Common myeloid progenitor, CD34-positive (primary cell): ENCODE data around the gene ISCU.

Experiments
- CTCF ChIA-PET: fragments of 350-600 bp; sonication (Branson Sonifier 250); formaldehyde crosslinking; loops from one replicate; lab custom pipeline; 2021; ENCODE audit warnings: antibody characterized with exemption; lab: Charles Lee
- POLR2A ChIA-PET: fragments of 350-600 bp; sonication (Branson Sonifier 250); formaldehyde crosslinking; loops from one replicate; lab custom pipeline; 2021; ENCODE audit warnings: antibody characterized with exemption; lab: Charles Lee
- DNase-seq, 3 donors: peaks; one replicate each; pipeline versions ENCODE4 v3.0.0 to v3.0.0-alpha.2; 2013
- H3K27ac ChIP-seq, 2 experiments: 1 replicate in 1 of 2; 2 replicates in 1 of 2; pipeline ENCODE4 v1.7.0; 2013; ENCODE audit warnings: inconsistent platforms in 2 of 2, low read length in 2 of 2, mild to moderate bottlenecking in 2 of 2, low read depth in 1 of 2, moderate library complexity in 1 of 2; ENCODE audit not compliant: severe bottlenecking in 2 of 2, insufficient read depth in 1 of 2, poor library complexity in 1 of 2
- H3K27me3 ChIP-seq, 5 experiments: replicated peaks in 2 of 5; 1 replicate in 3 of 5; 2 replicates in 2 of 5; pipeline versions ENCODE4 v1.6.1 to v1.7.0; 2013; ENCODE audit warnings: low read length in 4 of 5, mild to moderate bottlenecking in 2 of 5, moderate library complexity in 2 of 5, inconsistent platforms in 1 of 5; ENCODE audit not compliant: insufficient read depth in 5 of 5, control insufficient read depth in 4 of 5
- H3K36me3 ChIP-seq, 4 experiments: 1 replicate in 2 of 4; 2 replicates in 2 of 4; pipeline versions ENCODE4 v1.6.1 to v1.7.0; 2013; ENCODE audit warnings: low read length in 3 of 4, control low read depth in 1 of 4, mild to moderate bottlenecking in 1 of 4; ENCODE audit not compliant: control insufficient read depth in 4 of 4, insufficient read depth in 4 of 4
- H3K4me1 ChIP-seq, 4 experiments: 1 replicate in 3 of 4; 2 replicates in 1 of 4; pipeline versions ENCODE4 v1.6.1 to v1.7.1; 2013; ENCODE audit warnings: low read length in 3 of 4, mild to moderate bottlenecking in 3 of 4, control low read depth in 1 of 4, inconsistent platforms in 1 of 4, moderate library complexity in 1 of 4; ENCODE audit not compliant: control insufficient read depth in 4 of 4, insufficient read depth in 4 of 4; ENCODE audit errors: control extremely low read depth in 1 of 4
- H3K4me3 ChIP-seq, 7 experiments: 1 replicate in 4 of 7; 2 replicates in 3 of 7; pipeline versions ENCODE4 v1.5.1 to v1.7.0; 2013; ENCODE audit warnings: mild to moderate bottlenecking in 7 of 7, low read length in 6 of 7, moderate library complexity in 6 of 7, inconsistent platforms in 2 of 7, low read depth in 2 of 7, control low read depth in 1 of 7; ENCODE audit not compliant: insufficient read depth in 4 of 7, control insufficient read depth in 1 of 7; ENCODE audit errors: extremely low read depth in 1 of 7
- H3K9me3 ChIP-seq, 5 experiments: 1 replicate in 4 of 5; 2 replicates in 1 of 5; pipeline versions ENCODE4 v1.6.1 to v1.7.1; 2013; ENCODE audit warnings: low read length in 4 of 5, mild to moderate bottlenecking in 2 of 5, inconsistent platforms in 1 of 5, low read depth in 1 of 5, moderate library complexity in 1 of 5; ENCODE audit not compliant: control insufficient read depth in 4 of 5, insufficient read depth in 2 of 5; ENCODE audit errors: control extremely low read depth in 1 of 5
- WGBS: methylation state at CpG from one replicate; pipeline ENCODE4 v1.1.5; 2013; ENCODE audit not compliant: insufficient coverage; 5-methylcytosine and 5-hydroxymethylcytosine counted together

Gene ISCU

DNA sequence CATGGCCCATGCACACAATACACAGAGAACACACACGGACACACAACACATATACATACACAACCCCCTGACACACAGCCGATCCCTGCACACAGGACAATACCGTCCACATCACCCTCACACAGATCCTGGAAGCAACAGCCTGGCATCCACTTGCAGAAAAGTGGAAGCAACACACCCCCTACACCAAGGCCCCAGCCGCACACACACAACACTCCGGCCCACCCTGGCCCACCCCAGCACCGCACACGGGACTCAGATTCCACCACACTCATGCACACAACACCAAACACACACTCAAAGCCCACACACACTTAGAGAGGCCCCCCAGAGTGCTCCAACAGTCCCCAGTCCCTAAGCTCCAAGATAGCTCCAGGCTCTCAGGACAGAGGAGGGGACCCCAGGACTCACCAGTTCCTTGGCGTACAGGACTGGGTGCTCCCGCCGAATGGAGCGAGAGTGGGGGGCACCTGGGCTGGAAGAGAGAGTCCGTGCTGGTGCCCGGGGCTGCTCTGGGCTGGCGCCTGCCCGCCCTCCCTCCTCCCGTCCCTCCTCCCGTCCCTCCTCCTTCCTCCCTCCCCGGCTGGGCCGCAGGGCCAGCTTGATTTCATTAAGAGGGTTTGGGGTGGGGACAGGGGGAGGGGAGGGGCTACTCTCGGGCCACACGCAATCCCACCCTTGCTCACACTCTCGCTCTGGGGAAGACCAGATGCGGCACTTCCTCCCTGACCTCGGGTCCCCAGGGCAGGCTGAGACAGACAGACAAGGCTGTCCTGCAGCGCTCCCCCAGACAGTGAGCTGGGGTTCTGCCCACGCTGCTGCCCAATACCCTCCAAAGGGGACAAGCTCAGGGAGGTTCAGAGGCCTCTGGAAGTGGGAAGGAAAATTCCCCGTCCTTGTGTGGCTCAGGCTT is 35.4 kb downstream of the ISCU start, which contains the start of gene TMEM119:
TMEM119 (minus strand) TSS at position 526 of the 913 bp plus-strand sequence. CDS start 5,701 bp downstream, outside the sequence.
- CTCF ChIA-PET, result interaction anchor here (0.9 kb wide), 1 partner anchor 11 kb away, joined by 3 read pairs; no protein-coding TSS in a partner anchor
- Histone ChIP-seq H3K9me3 (no peaks in the 10 kb centered on the region), H3K4me3 (no peak within 1 kb of the TSS), H3K36me3 (no peaks in the 10 kb centered on the region), H3K4me1 (peaks cover 0 to 6% (median 0%) of the 10 kb centered on the region in 4 experiments), H3K27ac (no peak within 1 kb of the TSS), H3K27me3 (no peaks in the 10 kb centered on the region)
- 72% methylated on average over 9 of the region's 27 CpGs for WGBS
- no peak for DNase-seq
- POLR2A ChIA-PET, result no interaction called here

DNA sequence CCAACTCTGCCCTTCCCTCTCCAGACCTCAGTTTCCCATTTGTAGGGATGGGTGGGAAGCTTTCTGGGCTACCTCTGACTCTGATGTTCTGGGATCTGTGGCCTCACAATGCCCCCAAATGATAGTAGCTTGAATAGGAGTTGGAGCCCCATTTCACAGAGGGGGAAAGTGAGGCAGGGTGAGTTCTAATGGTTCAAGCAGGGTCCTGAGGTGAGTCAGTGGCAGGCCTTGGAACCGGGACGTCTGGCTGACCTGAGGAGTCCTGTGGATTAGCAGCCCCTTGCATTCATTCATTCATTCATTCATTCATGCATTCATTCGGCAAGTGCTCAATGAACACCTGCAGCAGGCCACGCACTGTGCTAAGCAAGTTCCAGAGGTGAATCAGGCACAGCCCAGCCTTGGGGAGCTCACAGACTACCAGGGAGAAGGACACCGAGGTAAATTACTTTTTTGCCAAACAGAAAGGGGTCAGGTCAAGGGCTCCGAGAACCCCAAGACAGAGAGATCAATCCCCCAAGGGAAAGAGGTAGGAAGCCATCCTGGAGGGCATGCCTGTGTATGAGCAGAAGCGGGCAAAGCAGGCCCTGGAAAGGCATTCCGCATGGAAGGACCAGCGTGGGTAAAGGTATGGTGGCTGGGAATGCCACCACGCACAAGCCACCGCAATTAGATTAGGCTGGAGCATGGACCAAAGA is 36.3 kb downstream of the ISCU start:
- Histone ChIP-seq H3K27ac (no peak overlapping the region), H3K9me3 (no peaks in the 10 kb centered on the region), H3K27me3 (no peaks in the 10 kb centered on the region), H3K4me3 (no peak overlapping the region), H3K4me1 (peaks cover 0 to 6% (median 0%) of the 10 kb centered on the region in 4 experiments), H3K36me3 (no peaks in the 10 kb centered on the region)
- WGBS, result 98% methylated on average over 9 of the region's 11 CpGs
- ChIA-PET POLR2A (no interaction called here), CTCF (interaction anchor here (0.9 kb wide), 1 partner anchor 10 kb away, joined by 3 read pairs; no protein-coding TSS in a partner anchor)
- no peak for DNase-seq

DNA sequence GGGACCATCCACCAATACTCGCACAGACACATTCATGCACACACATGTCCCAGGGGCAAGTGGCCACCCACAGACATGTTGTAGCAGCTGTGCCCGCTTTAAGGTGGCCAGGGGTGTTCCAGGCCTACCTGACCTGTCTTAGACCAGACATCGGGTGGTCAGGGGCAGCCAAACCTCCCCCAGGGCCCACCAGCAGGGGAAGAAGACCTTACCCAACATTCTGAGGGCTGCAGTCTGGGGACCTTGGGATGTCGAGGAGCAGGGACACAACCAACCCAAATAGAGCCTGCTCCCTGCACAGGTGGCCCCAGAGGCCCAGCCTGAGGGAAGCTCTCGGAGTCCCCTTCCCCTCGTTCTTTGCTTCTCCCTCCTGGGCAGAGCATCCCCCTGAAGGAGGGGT is 37.1 kb downstream of the ISCU start:
- Histone ChIP-seq H3K9me3 (no peaks in the 10 kb centered on the region), H3K36me3 (no peaks in the 10 kb centered on the region), H3K4me1 (peaks cover 0 to 6% (median 0%) of the 10 kb centered on the region in 4 experiments), H3K27me3 (no peaks in the 10 kb centered on the region), H3K27ac (no peak overlapping the region), H3K4me3 (no peak overlapping the region)
- no peak for DNase-seq
- ChIA-PET POLR2A (no interaction called here), CTCF (no interaction called here)
- 85% methylated on average over 4 of the region's 6 CpGs for WGBS

GRCh38 chr12:108599948-108600701 is 37.7 kb downstream of the ISCU start:
- Histone ChIP-seq H3K27me3 (no peaks in the 10 kb centered on the region), H3K4me1 (peaks cover 0 to 6% (median 0%) of the 10 kb centered on the region in 4 experiments), H3K4me3 (no peak overlapping the region), H3K36me3 (no peaks in the 10 kb centered on the region), H3K9me3 (no peaks in the 10 kb centered on the region), H3K27ac (no peak overlapping the region)
- WGBS, result 96% methylated on average over 8 of the region's 10 CpGs
- ChIA-PET POLR2A (no interaction called here), CTCF (interaction anchor here (1.3 kb wide), 1 partner anchor 14 kb away, joined by 3 read pairs; no protein-coding TSS in a partner anchor)
- no peak for DNase-seq

GRCh38 chr12:108600702-108601007 is 38.3 kb downstream of the ISCU start:
- Histone ChIP-seq H3K4me1 (peaks cover 0 to 6% (median 0%) of the 10 kb centered on the region in 4 experiments), H3K27me3 (no peaks in the 10 kb centered on the region), H3K36me3 (no peaks in the 10 kb centered on the region), H3K4me3 (no peak overlapping the region), H3K27ac (no peak overlapping the region), H3K9me3 (no peaks in the 10 kb centered on the region)
- 95% methylated on average over 4 of the region's 4 CpGs for WGBS
- POLR2A ChIA-PET, result no interaction called here
- CTCF ChIA-PET, result interaction anchor here (1.3 kb wide), 1 partner anchor 14 kb away, joined by 3 read pairs; no protein-coding TSS in a partner anchor
- no peak for DNase-seq

DNA sequence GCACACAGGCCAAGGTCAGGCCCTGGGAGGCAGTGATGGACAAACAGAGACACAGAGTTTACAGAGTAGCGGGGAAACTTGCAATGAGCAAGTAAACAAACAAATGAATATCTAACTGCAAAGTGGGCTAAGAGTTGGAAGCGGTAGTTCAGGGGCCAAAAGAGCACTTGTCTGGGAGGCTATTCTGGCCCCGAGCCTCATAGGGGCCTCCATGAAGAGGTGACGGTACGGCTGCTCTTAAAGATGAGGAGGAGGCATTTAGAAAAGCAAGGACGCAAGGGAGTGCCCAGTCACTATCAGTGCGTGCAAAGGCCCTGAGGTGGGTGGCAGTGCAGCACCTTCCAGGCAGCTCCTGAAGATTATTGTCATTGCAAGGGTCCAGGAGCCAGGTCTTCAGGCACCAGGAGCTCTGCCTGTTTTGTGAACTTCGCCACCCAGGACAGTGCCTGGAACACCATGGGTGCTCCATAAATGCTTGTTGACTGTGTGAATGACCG is 39.9 kb downstream of the ISCU start:
- ChIA-PET POLR2A (no interaction called here), CTCF (no interaction called here)
- DNase-seq, result no peak
- Histone ChIP-seq H3K4me1 (peaks cover 0 to 4% (median 0%) of the 10 kb centered on the region in 4 experiments), H3K27ac (no peak overlapping the region), H3K36me3 (no peaks in the 10 kb centered on the region), H3K9me3 (no peaks in the 10 kb centered on the region), H3K27me3 (no peaks in the 10 kb centered on the region), H3K4me3 (no peak overlapping the region)
- WGBS, result 99% methylated on average over 7 of the region's 9 CpGs
